Natural killer cell treated with Interleukin-12 subunit alpha and Interleukin-12 subunit beta and Interleukin-15 and Interleukin-18, amount 100 ng/mL, for 72 hours (primary cell): Measurements from ENCODE around the gene NKD1. TPM values are rescaled to one million over a fixed set of nuclear protein-coding genes. Genes with fewer than 3 reads are reported as not detected.

Experiments
- ATAC-seq, 2 donors: fragments of 150-1000 bp; cut with Tn5 transposase in 1 of 2; sonication (Bioruptor Pico), chemical (Tn5 transposase) in 1 of 2; 2 replicates each; pipeline ENCODE4 v1.10.0; 2021
- DNase-seq: peaks from one replicate; pipeline ENCODE4 v3.0.0; 2022; ENCODE audit warnings: low spot score
- H3K27ac Mint-ChIP-seq, 2 donors: 1 replicate in 1 of 2; 2 replicates in 1 of 2; pipeline ENCODE4 v1.8.0; 2022; ENCODE audit warnings: mixed read lengths in 2 of 2, mild to moderate bottlenecking in 1 of 2, moderate library complexity in 1 of 2
- H3K27me3 Mint-ChIP-seq, 2 donors: 1 replicate in 1 of 2; 2 replicates in 1 of 2; pipeline ENCODE4 v1.8.0; 2022; ENCODE audit warnings: mixed read lengths in 2 of 2
- H3K36me3 Mint-ChIP-seq: one replicate; pipeline ENCODE4 v1.8.0; 2022; ENCODE audit warnings: mixed read lengths
- H3K4me1 Mint-ChIP-seq, 2 donors: 1 replicate in 1 of 2; 2 replicates in 1 of 2; pipeline ENCODE4 v1.8.0; 2022; ENCODE audit warnings: low read depth in 2 of 2, mixed read lengths in 2 of 2, mild to moderate bottlenecking in 1 of 2
- H3K4me3 Mint-ChIP-seq: one replicate; pipeline ENCODE4 v1.8.0; 2022; ENCODE audit warnings: mixed read lengths
- H3K9me3 Mint-ChIP-seq: 2 replicates; pipeline ENCODE4 v1.8.0; 2022; ENCODE audit warnings: mixed read lengths
- total RNA-seq, 2 donors: library from RNA; stranded (reverse); gene quantifications; one replicate each; pipeline ENCODE4 v1.2.3, GENCODE V29; 2022

NKD1 gene
- total RNA-seq, 2 donors from 2014 or later, result 0.29 to 0.86 TPM

DNA sequence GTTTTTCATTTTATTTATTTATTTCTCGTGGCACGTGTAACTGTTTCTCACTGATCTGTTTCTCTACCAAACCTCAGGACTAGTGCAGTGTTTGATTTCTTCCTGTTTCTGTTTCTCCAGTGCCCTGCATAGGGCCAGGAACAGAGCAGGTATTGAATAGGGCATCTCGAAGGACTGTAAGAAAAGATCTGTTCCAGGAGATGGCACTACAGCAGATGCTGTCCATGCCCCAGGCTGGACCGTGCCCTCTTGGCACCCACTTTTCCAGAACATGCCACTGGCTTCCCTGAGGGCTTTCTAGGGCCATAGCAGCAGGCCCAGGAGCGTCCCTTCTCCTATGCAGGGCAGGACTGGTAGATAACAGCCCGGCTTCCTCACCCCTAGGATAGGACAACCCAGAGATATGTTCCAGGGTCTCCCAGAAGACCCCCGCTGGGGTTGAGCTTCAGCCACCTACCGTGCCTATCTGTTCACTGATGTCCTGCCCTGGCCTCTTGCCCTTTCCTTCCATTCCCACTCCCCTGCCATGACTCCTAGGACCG lies 128.6 kb downstream of the NKD1 start:
- Mint-ChIP-seq H3K4me1 (peaks cover 29 to 35% of the 10 kb centered on the region in 2 donors), H3K36me3 (peaks cover 21% of the 10 kb centered on the region), H3K9me3 (peaks cover 4% of the 10 kb centered on the region), H3K4me3 (no peak overlapping the region), H3K27me3 (no peaks in the 10 kb centered on the region), H3K27ac (peak overlapping the region; percentile 90 to 92)
- no peak for ATAC-seq
- no peak for DNase-seq

DNA sequence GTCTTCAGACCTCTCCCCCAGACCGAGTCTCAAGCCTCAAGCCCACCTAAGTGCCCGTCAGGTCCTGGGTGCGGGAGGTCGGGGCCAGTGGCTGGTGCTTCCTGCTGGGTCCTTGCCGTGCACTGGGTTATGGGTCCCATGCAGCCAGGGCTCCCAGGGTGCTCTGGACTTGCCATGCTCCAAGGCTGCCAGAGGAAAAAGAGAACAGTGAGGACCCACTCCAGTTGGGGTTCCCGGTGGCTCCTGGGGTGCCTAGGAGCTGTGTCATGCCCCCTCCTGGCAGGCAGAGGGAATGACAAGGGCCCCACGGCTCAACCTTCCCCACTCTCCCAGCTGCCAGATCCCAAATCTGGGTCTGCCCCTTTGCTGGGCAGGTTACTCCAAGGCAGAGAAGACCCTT lies 129.2 kb downstream of the NKD1 start:
- Mint-ChIP-seq H3K27me3 (no peaks in the 10 kb centered on the region), H3K4me3 (peak overlapping the region; percentile 15), H3K27ac (peak overlapping the region; percentile 90 to 92), H3K36me3 (peaks cover 15% of the 10 kb centered on the region), H3K4me1 (peaks cover 35 to 37% of the 10 kb centered on the region in 2 donors), H3K9me3 (peaks cover 2% of the 10 kb centered on the region)
- no peak for ATAC-seq
- DNase-seq, result no peak

DNA sequence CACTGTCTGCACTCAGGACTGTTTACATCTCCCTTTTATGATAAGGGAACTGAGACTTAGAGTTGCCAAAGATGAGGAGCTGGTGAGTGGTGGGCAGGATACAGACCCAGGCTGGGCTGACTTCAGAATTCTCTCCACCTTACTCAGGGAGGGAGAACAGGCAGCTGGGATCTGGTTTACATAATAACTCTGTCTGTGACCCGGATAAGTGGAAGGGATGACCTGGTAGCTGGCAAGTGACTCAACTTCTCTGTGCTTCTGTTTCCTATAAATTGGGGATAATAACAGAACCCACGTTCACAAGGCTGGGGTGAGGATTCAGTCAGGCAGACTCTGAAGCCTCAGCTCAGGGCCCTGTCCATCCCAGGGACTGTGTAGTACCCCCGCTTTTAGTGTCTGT lies 130.3 kb downstream of the NKD1 start:
- Mint-ChIP-seq H3K9me3 (no peaks in the 10 kb centered on the region), H3K4me1 (peaks cover 46% of the 10 kb centered on the region in 2 donors), H3K27me3 (no peaks in the 10 kb centered on the region), H3K27ac (peak overlapping the region; percentile 90 to 92), H3K36me3 (peaks cover 6% of the 10 kb centered on the region), H3K4me3 (peak overlapping the region; percentile 82)
- ATAC-seq (no peak), DNase-seq (no peak)

DNA sequence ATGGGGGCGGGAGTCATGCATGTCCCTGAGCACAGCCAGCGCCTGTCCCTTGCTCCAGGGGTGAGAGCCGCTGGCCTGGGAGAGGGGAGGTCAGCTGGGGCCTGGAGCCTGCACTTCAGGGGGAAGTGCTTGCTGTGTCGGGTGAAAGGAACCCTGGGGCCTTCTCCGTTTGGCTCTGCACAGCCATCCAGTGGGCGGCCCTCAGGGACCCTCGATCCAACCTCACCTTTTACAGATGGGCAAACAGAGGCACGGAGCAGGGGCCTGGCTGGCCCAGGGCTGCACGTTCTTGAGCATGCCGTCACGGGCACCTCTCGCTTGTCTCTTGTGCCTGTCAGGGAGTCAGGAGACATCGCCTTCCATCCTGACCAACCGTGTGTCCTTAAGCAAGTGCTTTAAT lies 131.1 kb downstream of the NKD1 start:
- no peaks in the 10 kb centered on the region for H3K9me3 Mint-ChIP-seq
- H3K27me3 Mint-ChIP-seq, result no peaks in the 10 kb centered on the region
- peak overlapping the region; percentile 87 for H3K4me3 Mint-ChIP-seq
- ATAC-seq, result no peak
- H3K27ac Mint-ChIP-seq, result peak overlapping the region; percentile 90 to 92
- peaks cover 6% of the 10 kb centered on the region for H3K36me3 Mint-ChIP-seq
- no peak for DNase-seq
- peaks cover 53 to 54% of the 10 kb centered on the region in 2 donors for H3K4me1 Mint-ChIP-seq

DNA sequence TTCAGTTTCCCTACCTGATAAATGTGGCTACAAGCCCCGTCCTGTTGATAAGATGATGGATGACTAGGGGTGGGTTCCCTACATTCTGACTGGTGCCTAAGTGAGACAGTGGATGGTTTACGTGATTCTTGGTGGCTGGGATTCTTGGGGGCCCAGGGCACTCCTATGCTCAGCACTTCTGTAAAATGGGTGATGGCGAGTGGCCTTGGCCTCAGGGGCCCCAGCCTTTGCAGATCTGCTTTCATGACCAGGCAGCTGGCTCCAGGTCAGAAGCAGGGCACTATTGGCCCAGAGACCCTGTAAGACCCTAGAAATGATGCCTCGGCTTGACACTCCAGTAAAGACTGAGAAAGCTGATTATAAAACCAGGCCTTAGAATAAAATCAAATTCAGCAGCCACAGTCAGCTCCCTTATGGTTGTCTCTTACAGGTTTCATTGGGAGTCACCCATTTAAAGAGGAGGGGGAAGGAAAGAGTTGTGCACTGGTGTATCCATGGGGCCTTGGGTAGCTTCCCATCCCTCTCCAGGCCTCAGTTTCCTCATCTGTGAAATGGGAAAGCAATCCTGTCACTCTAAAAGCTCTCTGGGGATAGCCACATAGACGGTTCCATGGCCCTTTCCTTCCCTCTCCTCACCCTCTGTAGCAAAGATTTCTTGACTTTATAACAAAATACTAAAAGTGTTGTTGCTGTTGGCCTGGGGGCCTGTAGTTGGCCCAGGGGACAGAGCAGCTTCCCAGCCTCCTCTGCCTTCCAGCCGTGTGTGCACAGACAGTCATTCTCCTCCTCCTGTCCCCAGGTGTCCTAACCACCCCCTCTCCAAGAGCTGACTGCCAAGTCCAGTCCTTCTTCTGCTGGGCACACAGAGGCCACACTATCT lies 131.7 kb downstream of the NKD1 start:
- Mint-ChIP-seq H3K4me3 (peak overlapping the region; percentile 87), H3K27ac (peak overlapping the region; percentile 90 to 92), H3K9me3 (peaks cover under 1% of the 10 kb centered on the region), H3K4me1 (peaks cover 60% of the 10 kb centered on the region in 2 donors), H3K36me3 (peaks cover 3% of the 10 kb centered on the region), H3K27me3 (no peaks in the 10 kb centered on the region)
- ATAC-seq (no peak), DNase-seq (no peak)

DNA sequence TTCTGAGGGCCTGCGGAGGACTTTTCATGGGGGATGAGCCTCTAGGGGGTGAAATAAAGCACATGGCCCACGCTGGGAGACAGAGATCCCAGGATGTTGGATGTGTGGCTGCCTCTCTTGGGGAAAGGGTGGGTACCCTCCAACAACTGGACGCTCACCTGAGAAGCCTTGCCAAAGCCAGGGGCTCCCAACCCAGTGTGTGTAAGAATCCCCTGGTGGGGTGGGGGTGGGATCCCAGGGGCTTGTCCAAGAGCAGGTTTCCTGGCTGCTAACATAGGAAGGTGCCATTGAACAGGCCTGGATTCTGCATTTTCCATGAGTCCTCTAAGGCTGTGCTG lies 132.3 kb downstream of the NKD1 start:
- Mint-ChIP-seq H3K4me3 (peak overlapping the region; percentile 87), H3K9me3 (peaks cover 4% of the 10 kb centered on the region), H3K36me3 (no peaks in the 10 kb centered on the region), H3K4me1 (peaks cover 66% of the 10 kb centered on the region in 2 donors), H3K27me3 (no peaks in the 10 kb centered on the region), H3K27ac (peak overlapping the region; percentile 90 to 92)
- ATAC-seq, result no peak
- no peak for DNase-seq

DNA sequence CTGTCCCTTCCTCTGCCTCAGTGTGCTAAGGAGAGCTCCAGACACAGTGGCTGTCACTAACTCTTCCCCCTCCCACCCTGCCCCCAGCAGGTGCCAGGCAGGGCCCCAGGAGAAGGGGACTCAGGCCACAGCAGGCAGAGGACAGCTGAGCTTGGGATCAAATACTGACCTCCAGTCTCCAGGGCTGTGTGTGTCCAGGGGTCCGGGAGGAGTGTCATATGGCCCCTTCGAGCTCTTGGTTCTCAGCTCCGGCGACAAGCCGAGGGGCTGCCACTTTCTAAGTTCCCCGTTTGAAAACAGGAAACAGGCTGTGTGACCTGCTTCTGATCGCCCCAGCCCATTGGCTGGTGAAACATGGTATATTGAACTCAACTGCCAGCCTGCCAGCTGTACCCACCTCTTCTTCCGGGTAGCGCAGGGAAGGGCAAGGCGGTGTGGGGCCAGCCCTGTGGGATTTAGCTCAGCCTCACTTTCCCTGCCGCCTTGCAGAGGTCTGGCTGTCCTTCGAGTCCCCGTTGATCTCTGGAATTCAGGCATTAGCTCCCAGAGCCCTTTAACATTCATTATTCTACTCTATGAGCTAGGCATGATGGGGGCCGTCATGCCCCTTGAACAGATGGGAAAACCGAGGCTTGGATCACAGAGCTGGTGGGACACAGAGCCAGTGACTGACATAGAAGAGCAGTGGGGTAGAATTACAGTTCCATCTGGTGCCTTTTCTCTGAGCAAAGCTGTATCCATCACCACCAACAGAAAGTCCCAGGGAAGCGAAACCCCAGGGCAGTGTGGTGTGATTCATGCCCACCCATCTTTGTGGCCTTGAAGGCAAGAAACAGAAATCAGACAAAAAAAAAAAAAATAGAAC lies 133.1 kb downstream of the NKD1 start, which contains the start of gene SNX20:
Gene SNX20 (minus strand): TSS at position 292 of the 865 bp plus-strand sequence. CDS start 3,786 bp downstream, outside the sequence.
- Mint-ChIP-seq H3K27ac (peak within 1 kb of the TSS; percentile 90 to 92), H3K36me3 (no peaks in the 10 kb centered on the region), H3K27me3 (no peaks in the 10 kb centered on the region), H3K4me3 (peak within 1 kb of the TSS; percentile 87), H3K4me1 (peaks cover 69 to 73% of the 10 kb centered on the region in 2 donors), H3K9me3 (peaks cover 4% of the 10 kb centered on the region)
- ATAC-seq (peak; percentile 60 to 73), DNase-seq (peak; percentile 79)

DNA sequence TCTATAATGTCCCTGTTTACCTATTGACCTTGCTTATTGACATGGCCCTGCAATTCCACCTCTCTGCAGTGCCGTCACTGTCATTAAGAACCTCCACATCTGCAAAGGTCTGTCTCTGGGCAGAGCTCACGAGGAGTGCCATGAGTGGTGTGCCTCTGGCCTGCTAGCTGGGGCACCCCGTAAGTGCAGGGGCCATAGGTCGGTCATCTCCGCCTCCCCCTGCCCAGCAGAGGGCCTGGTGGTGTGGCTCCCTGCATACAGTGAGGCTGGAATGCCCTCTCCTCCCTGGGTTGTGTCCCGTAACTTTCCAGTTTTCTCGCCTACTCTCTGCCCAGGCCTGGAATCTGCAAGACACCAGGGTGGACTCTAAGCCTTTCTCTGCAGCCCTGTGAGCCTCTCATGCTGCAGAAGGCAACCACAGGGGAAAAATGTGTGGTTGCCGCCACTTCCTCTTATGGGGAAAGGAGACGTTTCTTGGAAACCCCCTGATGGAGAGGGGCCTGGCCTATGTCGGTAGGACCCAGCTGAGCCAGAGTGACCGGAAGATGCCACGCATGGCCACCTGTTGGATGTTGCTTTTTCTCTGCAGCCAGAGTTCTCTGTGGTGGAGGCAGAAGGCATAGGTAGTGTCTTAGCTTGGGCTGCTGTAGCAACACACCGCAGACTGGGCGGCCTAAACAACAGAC lies 135.6 kb downstream of the NKD1 start:
- no peaks in the 10 kb centered on the region for H3K36me3 Mint-ChIP-seq
- peak overlapping the region; percentile 90 to 92 for H3K27ac Mint-ChIP-seq
- peaks cover 4% of the 10 kb centered on the region for H3K9me3 Mint-ChIP-seq
- H3K4me3 Mint-ChIP-seq, result peak overlapping the region; percentile 86
- peak; percentile 77 to 84 for ATAC-seq
- DNase-seq, result peak; percentile 92
- H3K4me1 Mint-ChIP-seq, result peaks cover 57 to 70% of the 10 kb centered on the region in 2 donors
- no peaks in the 10 kb centered on the region for H3K27me3 Mint-ChIP-seq

DNA sequence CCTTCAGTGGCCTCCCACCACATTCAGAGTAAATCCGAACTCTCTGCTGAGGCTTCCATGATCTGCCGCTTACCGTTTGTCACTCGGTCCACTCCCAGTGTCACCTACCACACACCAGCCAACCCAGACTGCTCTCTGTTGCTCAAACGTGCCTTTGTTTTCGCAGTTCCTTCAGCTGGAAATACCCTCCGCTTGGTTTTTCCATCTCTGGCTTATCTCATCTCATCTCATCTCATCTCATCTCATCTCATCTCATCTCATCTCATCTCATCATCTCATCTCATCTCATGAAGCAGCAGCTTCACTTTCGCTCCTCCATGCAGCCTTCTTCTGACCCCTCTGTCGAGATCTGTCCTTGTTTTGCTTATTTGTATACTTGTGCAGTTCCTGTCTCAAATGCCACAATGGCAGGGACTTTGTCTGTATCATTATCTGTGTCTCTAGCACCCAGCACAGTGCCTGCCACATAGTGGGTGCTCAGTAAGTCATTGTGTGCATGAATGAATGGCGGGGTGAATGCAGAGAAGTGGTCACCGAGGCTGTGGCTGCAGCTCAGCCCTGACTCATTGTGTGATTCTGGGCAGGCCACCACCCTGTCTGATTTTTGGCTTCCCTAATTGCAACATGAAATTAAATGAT lies 136.7 kb downstream of the NKD1 start:
- Mint-ChIP-seq H3K27me3 (no peaks in the 10 kb centered on the region), H3K4me1 (peaks cover 51 to 69% of the 10 kb centered on the region in 2 donors), H3K9me3 (peaks cover 4% of the 10 kb centered on the region), H3K4me3 (peak overlapping the region; percentile 86), H3K36me3 (no peaks in the 10 kb centered on the region), H3K27ac (peak overlapping the region; percentile 90 to 92)
- ATAC-seq, result peak; percentile 81 to 86
- peak; percentile 65 for DNase-seq

DNA sequence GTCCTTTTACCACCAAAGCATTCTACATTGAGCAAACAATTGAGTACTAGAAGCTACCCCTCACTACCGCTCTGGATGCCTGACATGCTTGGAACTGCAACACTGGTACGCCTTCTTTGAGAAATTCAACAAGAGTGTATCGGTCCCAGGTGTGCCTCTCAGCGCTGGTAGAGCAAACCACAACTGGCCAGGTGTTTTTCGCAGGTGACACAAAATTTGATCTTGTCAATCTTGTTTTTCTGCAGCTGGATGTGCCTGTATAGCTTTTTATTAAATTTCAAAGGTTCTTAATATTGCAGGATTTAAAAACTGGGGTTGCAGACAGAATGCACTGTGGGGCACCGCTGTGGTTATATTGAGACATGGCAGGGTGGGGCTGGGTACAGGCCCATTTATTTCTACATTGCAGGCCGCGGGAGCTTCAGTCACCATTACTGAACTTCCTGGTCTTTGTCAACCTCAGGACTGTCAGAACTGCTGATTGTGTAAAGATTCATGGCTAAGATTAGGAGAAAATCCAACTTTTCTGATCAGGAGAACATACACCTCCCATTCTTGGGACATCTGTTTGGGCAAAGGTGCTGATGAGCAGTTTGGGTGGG lies 137.4 kb downstream of the NKD1 start:
- DNase-seq (no peak), ATAC-seq (peak; percentile 15 to 19)
- peak overlapping the region; percentile 90 to 92 for H3K27ac Mint-ChIP-seq
- H3K36me3 Mint-ChIP-seq, result no peaks in the 10 kb centered on the region
- H3K9me3 Mint-ChIP-seq, result peaks cover 4% of the 10 kb centered on the region
- no peaks in the 10 kb centered on the region for H3K27me3 Mint-ChIP-seq
- peaks cover 46 to 63% of the 10 kb centered on the region in 2 donors for H3K4me1 Mint-ChIP-seq
- H3K4me3 Mint-ChIP-seq, result peak overlapping the region; percentile 86

DNA sequence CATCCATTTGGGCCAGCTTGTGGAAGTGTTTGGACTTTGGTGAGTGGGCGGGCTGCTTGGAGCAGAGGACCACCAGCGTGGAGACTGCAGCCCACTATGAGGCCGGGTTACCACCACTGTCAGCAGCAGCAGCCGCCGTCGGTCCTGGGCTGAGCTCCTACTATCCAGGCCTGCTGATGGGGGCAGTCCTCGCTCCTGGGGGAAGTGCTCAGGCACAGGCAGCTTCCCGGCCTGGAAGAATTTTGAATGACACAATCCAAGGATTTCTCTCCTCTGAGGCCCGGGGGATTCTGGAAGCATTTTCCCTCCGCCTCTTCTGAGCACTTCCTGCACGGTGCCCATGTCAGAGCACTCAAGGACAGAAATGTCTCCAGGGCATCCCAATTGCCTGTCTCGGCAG lies 139.9 kb downstream of the NKD1 start:
- Mint-ChIP-seq H3K27me3 (peaks cover 6 to 8% of the 10 kb centered on the region in 2 donors), H3K36me3 (peaks cover 8% of the 10 kb centered on the region), H3K9me3 (peaks cover 4% of the 10 kb centered on the region), H3K27ac (no peak overlapping the region), H3K4me1 (peaks cover 49 to 54% of the 10 kb centered on the region in 2 donors), H3K4me3 (no peak overlapping the region)
- DNase-seq, result no peak
- no peak for ATAC-seq

DNA sequence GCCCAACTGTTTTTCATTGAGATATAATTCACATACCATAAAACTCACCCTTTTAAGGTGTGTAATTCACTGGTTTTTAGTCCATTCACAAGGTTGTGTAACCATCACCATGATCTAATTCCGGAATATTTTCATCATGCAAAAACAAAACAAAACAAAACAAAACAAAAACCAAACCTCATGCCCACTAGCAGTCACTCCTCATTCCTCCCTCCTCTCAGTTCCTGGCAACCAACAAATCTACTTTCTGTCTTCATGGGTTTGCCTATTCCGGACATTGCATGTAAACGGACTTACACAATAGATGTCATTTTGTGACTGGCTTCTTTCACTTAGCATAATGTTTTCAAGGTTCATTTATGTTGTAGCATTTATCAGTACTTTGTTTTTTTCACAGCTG lies 140.7 kb downstream of the NKD1 start:
- Mint-ChIP-seq H3K4me1 (peaks cover 43 to 49% of the 10 kb centered on the region in 2 donors), H3K27ac (peak overlapping the region in 1 of 2 donors; percentile 9)
- DNase-seq, result no peak

More for the DNA sequence above, 140.7 kb downstream of the NKD1 start:
- no peak for ATAC-seq
- Mint-ChIP-seq H3K36me3 (peaks cover 8% of the 10 kb centered on the region), H3K4me3 (no peak overlapping the region), H3K27me3 (peaks cover 7 to 8% of the 10 kb centered on the region in 2 donors), H3K9me3 (peaks cover 4% of the 10 kb centered on the region)
